SK-N-SH treated with all-trans-retinoic acid at 6 μM for 48 hours (cell line): ENCODE measurements around the gene DENR.

Experiments
- ESRRG ChIP-seq: fragments of 250-450 bp; sonication (Bioruptor Pico); IDR thresholded peaks from 2 replicates; pipeline ENCODE4 v1.6.1; 2021; ENCODE audit warnings: mild to moderate bottlenecking
- GLIS3 ChIP-seq: fragments of 250-450 bp; sonication (Bioruptor Pico); IDR thresholded peaks from 2 replicates; pipeline ENCODE4 v1.5.0; 2020; ENCODE audit warnings: mild to moderate bottlenecking, moderate library complexity
- PATZ1 ChIP-seq: fragments of 250-450 bp; sonication (Bioruptor Pico); IDR thresholded peaks from 2 replicates; pipeline ENCODE4 v1.8.0; 2020; ENCODE audit warnings: mild to moderate bottlenecking, moderate library complexity, borderline replicate concordance
- ZFP3 ChIP-seq: fragments of 250-450 bp; sonication (Bioruptor Pico); IDR thresholded peaks from 2 replicates; pipeline ENCODE4 v1.5.0; 2020; ENCODE audit warnings: mild to moderate bottlenecking, moderate library complexity
- ZNF8 ChIP-seq: fragments of 450-650 bp; formaldehyde crosslinking; IDR thresholded peaks from 2 replicates; pipeline ENCODE4 v1.5.0; 2020; ENCODE audit warnings: mild to moderate bottlenecking, moderate library complexity

DNA sequence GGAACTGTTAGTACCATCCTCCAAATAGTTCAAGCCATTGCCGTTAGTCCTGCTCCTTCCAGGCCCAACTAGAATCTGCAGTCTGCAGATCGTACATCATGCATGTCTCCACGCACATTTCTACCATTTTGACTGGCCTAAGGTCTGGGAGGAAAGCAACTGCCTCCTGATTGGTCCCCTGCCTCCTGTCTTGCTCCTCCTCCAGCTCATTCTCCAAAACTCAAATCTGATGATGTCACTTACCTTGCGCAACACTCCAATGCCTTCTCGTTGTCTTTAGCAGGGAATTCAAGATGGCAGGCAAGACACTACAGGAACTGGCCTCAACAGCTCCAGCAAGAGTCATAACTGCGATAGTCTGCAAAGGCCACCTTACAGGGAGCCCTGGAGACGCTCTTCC is 12.3 kb upstream of the DENR start:
- TF ChIP-seq ZFP3 (CRISPR knock-in tag) (no peak), GLIS3 (no peak), ESRRG (no peak), PATZ1 (CRISPR knock-in tag) (no peak), ZNF8 (no peak)
